HepG2 (cell line): ENCODE results near the gene RIPK3.

Experiments used
- UBTF ChIP-seq: sonication (generic); formaldehyde crosslinking; IDR thresholded peaks from 2 replicates; pipeline ENCODE4 v1.4.0; 2020; ENCODE audit warnings: mild to moderate bottlenecking, missing genetic modification reagents
- ZNF263 ChIP-seq: sonication (generic); formaldehyde crosslinking; IDR thresholded peaks from 2 replicates; pipeline ENCODE4 v1.4.0; 2020; ENCODE audit warnings: missing genetic modification reagents

DNA sequence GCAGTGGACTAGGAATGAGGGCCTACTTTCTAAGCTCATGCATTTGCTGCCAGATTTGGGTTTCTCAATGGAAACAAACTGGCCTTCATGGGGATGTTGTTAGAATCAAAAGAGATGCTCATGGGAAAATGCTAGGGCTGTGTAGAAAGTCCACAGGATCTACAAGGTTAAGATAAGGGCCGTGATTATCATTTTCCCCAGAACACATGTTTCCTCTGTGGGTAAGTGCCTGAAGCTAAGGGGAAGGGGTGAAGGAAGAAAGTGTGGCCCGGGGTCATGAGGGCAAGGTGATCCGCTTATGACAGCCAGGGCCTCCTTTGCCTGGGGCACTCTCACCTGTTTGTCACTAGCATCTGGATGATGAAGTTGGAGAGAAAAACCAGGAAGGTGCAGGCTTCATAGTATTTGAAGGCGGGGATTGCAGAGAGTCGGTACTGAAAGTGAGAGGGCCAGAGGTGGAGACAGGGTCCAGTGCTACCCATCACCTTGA is 14.7 kb downstream of the RIPK3 start:
- TF ChIP-seq ZNF263 (CRISPR knock-in tag) (no peak), UBTF (CRISPR knock-in tag) (no peak)
